GM19455 (cell line): Measurements from ENCODE around the gene PCDHGA7.
"Not testable (repeated sequence)": the region's sequence is repeated elsewhere in the genome, so short reads cannot be mapped to it uniquely, and the experiment has no call there.

ENCODE experiments used
- ATAC-seq: cut with Tn5 transposase; IDR thresholded peaks from one replicate; pipeline ENCODE4 v1.9.1; 2021; ENCODE audit not compliant: unreplicated experiment

The PCDHGA7 gene

DNA sequence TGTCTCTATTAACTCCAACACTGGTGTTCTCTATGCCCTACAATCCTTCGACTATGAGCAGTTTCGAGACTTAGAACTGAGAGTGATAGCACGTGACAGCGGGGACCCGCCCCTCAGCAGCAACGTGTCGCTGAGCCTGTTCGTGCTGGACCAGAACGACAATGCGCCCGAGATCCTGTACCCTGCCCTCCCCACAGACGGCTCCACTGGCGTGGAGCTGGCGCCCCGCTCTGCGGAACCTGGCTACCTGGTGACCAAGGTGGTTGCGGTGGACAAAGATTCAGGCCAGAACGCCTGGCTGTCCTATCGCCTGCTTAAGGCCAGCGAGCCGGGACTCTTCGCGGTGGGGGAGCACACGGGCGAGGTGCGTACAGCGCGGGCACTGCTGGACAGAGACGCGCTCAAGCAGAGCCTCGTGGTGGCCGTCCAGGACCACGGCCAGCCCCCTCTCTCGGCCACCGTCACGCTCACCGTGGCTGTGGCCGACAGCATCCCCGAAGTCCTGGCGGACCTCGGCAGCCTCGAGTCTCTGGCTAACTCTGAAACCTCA, 40.3 kb downstream of the PCDHGA7 start:
- ATAC-seq, result no peak

DNA sequence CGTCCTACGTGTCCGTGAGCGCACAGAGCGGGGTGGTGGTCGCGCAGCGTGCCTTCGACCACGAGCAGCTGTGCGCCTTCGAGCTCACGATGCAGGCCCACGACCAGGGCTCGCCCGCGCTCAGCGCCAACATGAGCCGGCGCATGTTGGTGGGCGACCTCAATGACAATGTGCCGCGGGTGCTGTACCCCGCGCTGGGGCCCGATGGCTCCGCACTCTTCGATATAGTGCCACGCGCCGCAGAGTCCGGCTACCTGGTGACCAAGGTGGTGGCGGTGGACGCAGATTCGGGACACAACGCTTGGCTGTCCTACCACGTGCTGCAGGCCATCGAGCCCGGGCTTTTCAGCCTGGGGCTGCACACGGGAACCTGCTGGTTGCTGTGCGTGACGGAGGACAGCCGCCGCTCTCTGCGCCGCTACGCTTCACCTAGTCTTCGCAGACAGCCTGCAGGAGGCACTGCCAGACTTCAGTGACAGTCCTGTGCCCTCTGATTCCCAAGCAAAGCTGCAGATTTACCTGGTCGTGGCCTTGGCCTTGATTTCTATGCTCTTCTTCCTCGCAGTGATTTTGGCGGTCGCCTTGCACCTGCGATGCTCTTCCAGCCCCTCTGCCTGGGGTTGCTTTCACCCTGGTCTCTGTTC, 45.4 kb downstream of the PCDHGA7 start:
- no peak for ATAC-seq

DNA sequence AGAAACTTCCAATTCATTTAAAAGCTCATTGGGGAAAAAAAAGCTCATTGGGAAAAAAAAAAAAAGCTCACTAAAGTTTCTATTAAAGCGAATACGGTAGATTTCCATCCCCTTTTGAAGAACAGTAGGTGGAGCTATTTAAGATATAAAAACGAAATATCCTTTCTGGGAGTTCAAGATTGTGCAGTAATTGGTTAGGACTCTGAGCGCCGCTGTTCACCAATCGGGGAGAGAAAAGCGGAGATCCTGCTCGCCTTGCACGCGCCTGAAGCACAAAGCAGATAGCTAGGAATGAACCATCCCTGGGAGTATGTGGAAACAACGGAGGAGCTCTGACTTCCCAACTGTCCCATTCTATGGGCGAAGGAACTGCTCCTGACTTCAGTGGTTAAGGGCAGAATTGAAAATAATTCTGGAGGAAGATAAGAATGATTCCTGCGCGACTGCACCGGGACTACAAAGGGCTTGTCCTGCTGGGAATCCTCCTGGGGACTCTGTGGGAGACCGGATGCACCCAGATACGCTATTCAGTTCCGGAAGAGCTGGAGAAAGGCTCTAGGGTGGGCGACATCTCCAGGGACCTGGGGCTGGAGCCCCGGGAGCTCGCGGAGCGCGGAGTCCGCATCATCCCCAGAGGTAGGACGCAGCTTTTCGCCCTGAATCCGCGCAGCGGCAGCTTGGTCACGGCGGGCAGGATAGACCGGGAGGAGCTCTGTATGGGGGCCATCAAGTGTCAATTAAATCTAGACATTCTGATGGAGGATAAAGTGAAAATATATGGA, 48.0 kb downstream of the PCDHGA7 start, which contains the start of gene PCDHGA12:
Gene PCDHGA12 (plus strand): TSS at position 176 of the 782 bp plus-strand sequence. CDS start 253 bp downstream, at position 429.
- ATAC-seq, result peak; percentile 89

DNA sequence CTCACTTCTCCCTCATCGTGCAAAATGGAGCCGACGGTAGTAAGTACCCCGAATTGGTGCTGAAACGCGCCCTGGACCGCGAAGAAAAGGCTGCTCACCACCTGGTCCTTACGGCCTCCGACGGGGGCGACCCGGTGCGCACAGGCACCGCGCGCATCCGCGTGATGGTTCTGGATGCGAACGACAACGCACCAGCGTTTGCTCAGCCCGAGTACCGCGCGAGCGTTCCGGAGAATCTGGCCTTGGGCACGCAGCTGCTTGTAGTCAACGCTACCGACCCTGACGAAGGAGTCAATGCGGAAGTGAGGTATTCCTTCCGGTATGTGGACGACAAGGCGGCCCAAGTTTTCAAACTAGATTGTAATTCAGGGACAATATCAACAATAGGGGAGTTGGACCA, 48.7 kb downstream of the PCDHGA7 start:
- ATAC-seq, result peak; percentile 54

DNA sequence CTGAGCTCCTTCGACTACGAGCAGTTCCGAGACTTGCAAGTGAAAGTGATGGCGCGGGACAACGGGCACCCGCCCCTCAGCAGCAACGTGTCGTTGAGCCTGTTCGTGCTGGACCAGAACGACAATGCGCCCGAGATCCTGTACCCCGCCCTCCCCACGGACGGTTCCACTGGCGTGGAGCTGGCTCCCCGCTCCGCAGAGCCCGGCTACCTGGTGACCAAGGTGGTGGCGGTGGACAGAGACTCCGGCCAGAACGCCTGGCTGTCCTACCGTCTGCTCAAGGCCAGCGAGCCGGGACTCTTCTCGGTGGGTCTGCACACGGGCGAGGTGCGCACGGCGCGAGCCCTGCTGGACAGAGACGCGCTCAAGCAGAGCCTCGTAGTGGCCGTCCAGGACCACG, 49.8 kb downstream of the PCDHGA7 start:
- not testable (repeated sequence) for ATAC-seq

DNA sequence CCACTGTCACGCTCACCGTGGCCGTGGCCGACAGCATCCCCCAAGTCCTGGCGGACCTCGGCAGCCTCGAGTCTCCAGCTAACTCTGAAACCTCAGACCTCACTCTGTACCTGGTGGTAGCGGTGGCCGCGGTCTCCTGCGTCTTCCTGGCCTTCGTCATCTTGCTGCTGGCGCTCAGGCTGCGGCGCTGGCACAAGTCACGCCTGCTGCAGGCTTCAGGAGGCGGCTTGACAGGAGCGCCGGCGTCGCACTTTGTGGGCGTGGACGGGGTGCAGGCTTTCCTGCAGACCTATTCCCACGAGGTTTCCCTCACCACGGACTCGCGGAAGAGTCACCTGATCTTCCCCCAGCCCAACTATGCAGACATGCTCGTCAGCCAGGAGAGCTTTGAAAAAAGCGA, 50.2 kb downstream of the PCDHGA7 start:
- ATAC-seq, result not testable (repeated sequence)

DNA sequence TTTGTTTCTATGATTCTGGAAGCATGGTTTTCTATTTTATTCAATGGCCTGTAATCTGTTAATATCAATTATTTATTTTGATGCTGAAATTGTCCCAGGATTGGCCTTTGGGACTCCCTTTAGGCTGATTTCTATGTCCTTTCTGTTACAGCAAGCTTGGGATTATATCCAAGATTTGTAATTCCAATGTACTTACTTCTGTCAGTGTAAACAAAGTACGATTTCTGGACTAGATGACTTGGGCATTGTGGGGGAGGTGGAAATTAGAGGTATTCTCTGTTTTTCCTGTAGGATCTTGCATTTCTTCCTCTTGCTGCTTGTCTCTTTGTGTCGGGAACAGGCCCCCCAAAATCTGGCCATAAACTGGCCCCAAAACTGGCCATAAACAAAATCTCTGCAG, 51.5 kb downstream of the PCDHGA7 start:
- no peak for ATAC-seq
